ENCODE results near the gene FBRSL1.

- no peak for TF ChIP-seq POLR2A (IDR thresholded peaks at IDR 0.05)
- TF ChIP-seq CTCF (IDR thresholded peaks at IDR 0.05) = no peak
- TF ChIP-seq EP300 (IDR thresholded peaks at IDR 0.05; ENCODE audit: low read depth) = no peak
- no peak for TF ChIP-seq POLR2AphosphoS5 (IDR thresholded peaks at IDR 0.05)
Observed at GRCh38 chr12:132461526-132461925, 28.4 kb upstream of the FBRSL1 start.

Data from transverse colon (tissue), 4 donors.